HEK293 (cell line): ENCODE measurements around the gene NEURL4.

Experiments used
- SP3 ChIP-seq: fragments of 450-650 bp; formaldehyde crosslinking; IDR thresholded peaks from 2 replicates; pipeline ENCODE4 v1.5.1; 2016; ENCODE audit warnings: missing biosample characterization, missing genetic modification characterization
- ZFP3 ChIP-seq: fragments of 450-650 bp; formaldehyde crosslinking; IDR thresholded peaks from 2 replicates; pipeline ENCODE4 v1.5.1; 2016; ENCODE audit warnings: low read depth, missing biosample characterization, missing genetic modification characterization
- ZNF623 ChIP-seq: fragments of 450-650 bp; formaldehyde crosslinking; IDR thresholded peaks from 2 replicates; pipeline ENCODE4 v1.5.1; 2016; ENCODE audit warnings: missing biosample characterization, missing genetic modification characterization
- ZNF624 ChIP-seq: fragments of 450-650 bp; formaldehyde crosslinking; IDR thresholded peaks from 2 replicates; pipeline ENCODE4 v1.5.1; 2017; ENCODE audit warnings: missing biosample characterization, missing genetic modification characterization
- TF ChIP-seq, protein P1 (sequence below): fragments of 450-650 bp; formaldehyde crosslinking; IDR thresholded peaks from 2 replicates; pipeline ENCODE4 v1.5.1; 2016; ENCODE audit warnings: missing biosample characterization, missing genetic modification characterization
- TF ChIP-seq, protein P2 (sequence below): fragments of 450-650 bp; formaldehyde crosslinking; IDR thresholded peaks from 2 replicates; pipeline ENCODE4 v1.5.1; 2016; ENCODE audit warnings: missing biosample characterization, missing genetic modification characterization

DNA sequence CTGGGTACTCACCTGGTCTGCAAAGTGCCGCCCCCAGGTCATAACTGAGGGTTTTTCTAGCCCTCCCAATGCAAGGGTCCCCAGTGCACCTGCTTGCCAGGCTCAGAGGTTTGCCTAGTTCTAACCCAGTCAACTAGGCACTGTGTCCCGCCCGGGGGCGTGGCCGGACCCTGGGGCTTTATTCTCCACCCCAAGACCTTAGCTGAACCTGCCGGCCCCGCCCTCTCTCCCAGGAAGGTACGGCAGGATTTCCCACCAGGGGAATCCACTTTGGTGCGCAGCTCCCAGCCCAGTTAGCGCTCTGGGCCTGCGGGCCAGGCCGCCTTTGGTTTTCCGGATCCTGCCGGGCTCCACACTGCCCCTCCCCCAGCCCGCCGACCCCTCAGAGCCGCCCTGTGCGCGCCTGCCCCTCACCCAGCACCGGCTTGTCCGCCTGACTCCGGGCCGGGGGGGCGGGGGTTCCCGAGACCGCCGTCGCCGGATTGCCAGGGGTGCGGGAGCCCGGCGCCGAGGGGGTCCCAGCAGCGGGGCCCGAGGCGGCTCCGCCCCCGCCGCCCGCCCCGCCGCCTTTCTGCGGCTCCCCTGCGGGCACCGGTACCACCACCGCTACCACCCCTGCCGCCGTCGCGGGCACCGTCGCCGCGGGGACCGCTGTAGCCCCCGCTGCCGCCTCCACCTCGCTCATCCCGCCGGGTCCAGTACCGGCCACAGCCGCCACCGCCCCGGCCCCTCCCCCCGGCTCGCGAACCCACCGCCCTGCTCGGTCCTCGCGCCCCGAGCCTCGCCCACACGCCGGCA lies 35.1 kb downstream of the NEURL4 start:
- TF ChIP-seq ZFP3 (tag by site-specific recombination) = no peak
- TF ChIP-seq ZNF623 (tag by site-specific recombination) = no peak
- TF ChIP-seq, protein P1, sequence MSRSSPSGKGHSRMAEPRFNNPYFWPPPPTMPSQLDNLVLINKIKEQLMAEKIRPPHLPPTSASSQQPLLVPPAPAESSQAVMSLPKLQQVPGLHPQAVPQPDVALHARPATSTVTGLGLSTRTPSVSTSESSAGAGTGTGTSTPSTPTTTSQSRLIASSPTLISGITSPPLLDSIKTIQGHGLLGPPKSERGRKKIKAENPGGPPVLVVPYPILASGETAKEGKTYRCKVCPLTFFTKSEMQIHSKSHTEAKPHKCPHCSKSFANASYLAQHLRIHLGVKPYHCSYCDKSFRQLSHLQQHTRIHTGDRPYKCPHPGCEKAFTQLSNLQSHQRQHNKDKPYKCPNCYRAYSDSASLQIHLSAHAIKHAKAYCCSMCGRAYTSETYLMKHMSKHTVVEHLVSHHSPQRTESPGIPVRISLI (tag by site-specific recombination) = no peak
- TF ChIP-seq, protein P2, sequence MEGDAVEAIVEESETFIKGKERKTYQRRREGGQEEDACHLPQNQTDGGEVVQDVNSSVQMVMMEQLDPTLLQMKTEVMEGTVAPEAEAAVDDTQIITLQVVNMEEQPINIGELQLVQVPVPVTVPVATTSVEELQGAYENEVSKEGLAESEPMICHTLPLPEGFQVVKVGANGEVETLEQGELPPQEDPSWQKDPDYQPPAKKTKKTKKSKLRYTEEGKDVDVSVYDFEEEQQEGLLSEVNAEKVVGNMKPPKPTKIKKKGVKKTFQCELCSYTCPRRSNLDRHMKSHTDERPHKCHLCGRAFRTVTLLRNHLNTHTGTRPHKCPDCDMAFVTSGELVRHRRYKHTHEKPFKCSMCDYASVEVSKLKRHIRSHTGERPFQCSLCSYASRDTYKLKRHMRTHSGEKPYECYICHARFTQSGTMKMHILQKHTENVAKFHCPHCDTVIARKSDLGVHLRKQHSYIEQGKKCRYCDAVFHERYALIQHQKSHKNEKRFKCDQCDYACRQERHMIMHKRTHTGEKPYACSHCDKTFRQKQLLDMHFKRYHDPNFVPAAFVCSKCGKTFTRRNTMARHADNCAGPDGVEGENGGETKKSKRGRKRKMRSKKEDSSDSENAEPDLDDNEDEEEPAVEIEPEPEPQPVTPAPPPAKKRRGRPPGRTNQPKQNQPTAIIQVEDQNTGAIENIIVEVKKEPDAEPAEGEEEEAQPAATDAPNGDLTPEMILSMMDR (tag by site-specific recombination) = no peak
- no peak for TF ChIP-seq SP3 (tag by site-specific recombination)
- TF ChIP-seq ZNF624 (tag by site-specific recombination) = no peak
